Activated CD8-positive, alpha-beta T cell treated with anti-CD3 and anti-CD28 coated beads for 36 hours (primary cell): ENCODE results near the gene CCDC146. TPM values are rescaled to one million over a fixed set of nuclear protein-coding genes. Genes with fewer than 3 reads are reported as not detected.
"Not testable (repeated sequence)": the region's sequence is repeated elsewhere in the genome, so short reads cannot be mapped to it uniquely, and the experiment has no call there.

Experiments
- ATAC-seq: fragments of 200-7000 bp; cut with Tn5 transposase; one replicate; pipeline ENCODE4 v1.10.0; 2021; ENCODE audit warnings: mild to moderate bottlenecking, moderate library complexity
- CTCF ChIA-PET: fragments of 350-600 bp; sonication (Branson Sonifier 250); formaldehyde crosslinking; loops from one replicate; lab custom pipeline; 2021; ENCODE audit warnings: antibody characterized with exemption; lab: Charles Lee
- POLR2A ChIA-PET: fragments of 350-600 bp; sonication (Branson Sonifier 250); formaldehyde crosslinking; loops from one replicate; lab custom pipeline; 2021; ENCODE audit warnings: antibody characterized with exemption; lab: Charles Lee
- DNase-seq: peaks from one replicate; pipeline ENCODE4 v3.0.0-alpha.2; 2020
- H3K27ac Mint-ChIP-seq: one replicate; pipeline ENCODE4 v1.8.0; 2021; ENCODE audit warnings: mild to moderate bottlenecking, mixed read lengths
- H3K27me3 Mint-ChIP-seq: one replicate; pipeline ENCODE4 v1.8.0; 2021; ENCODE audit warnings: mixed read lengths
- H3K36me3 Mint-ChIP-seq: one replicate; pipeline ENCODE4 v1.8.0; 2021; ENCODE audit warnings: low read depth, mixed read lengths
- H3K4me1 Mint-ChIP-seq: one replicate; pipeline ENCODE4 v1.8.0; 2021; ENCODE audit warnings: low read depth, mixed read lengths
- H3K4me3 Mint-ChIP-seq: one replicate; pipeline ENCODE4 v1.8.0; 2021; ENCODE audit warnings: mild to moderate bottlenecking, moderate library complexity, mixed read lengths
- H3K9me3 Mint-ChIP-seq: one replicate; pipeline ENCODE4 v1.8.0; 2021; ENCODE audit warnings: mixed read lengths
- intact Hi-C: fragments of 100-400 bp; cut with micrococcal nuclease; formaldehyde crosslinking; loops from one replicate; pipeline ENCODE4 v1.10.0; 2022
- total RNA-seq, 2 experiments: library from RNA; stranded (reverse); gene quantifications; one replicate each; pipeline ENCODE4 v1.2.3, GENCODE V29; 2021
- TF ChIP-seq, protein P1 (sequence below): fragments of 200-600 bp; IDR thresholded peaks from one replicate; pipeline ENCODE4 v1.8.0; 2022; ENCODE audit warnings: antibody characterized with exemption, mild to moderate bottlenecking

Gene CCDC146
- total RNA-seq, 2 experiments from 2014 or later, result 2.1 to 2.6 TPM

DNA sequence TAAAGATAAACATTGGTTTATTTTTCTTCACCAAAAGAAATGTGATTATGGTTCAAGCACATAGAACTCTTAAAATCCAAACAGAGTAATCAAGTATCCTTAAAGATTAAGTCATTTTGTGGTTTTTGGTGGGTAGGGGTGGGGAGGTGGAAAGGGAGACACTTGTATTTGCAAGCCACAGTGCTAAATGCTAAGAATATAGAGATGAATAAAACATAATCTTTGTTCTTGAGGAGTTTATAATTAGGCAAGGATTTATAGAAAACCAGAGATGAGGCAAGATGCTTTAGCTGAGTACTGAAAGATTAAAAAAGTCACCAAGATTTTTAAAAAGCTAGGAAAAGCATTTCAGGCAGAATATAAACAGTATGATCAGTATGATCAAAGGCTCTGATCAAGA lies 19.7 kb upstream of the CCDC146 start:
- intact Hi-C loops, ATAC-seq: not testable (repeated sequence)

DNA sequence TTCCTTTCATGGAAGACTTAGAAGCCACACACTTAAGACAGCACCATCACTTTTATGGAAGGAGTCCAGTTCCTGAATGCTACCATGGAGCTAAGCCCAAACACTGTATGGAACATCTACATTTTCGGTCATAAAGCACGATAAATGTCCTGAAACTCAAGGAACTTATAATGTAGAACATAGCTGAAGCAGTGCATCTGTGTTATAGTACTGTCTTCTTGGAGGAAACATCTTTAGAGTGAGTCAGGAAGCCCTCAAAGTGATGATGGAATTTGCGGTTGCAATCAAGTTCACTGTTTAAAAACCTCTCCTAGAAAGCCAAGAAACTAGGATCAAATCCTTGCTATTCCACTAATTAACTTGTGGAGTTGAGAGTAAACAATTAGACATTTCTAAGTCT lies 16.5 kb upstream of the CCDC146 start:
- H3K36me3 Mint-ChIP-seq, H3K4me3 Mint-ChIP-seq, CTCF ChIA-PET, H3K4me1 Mint-ChIP-seq, H3K27me3 Mint-ChIP-seq, H3K27ac Mint-ChIP-seq, DNase-seq, POLR2A ChIA-PET, ATAC-seq, intact Hi-C loops, H3K9me3 Mint-ChIP-seq: not testable (repeated sequence)

More for the DNA sequence above, 19.7 kb upstream of the CCDC146 start:
- H3K4me1 Mint-ChIP-seq, H3K9me3 Mint-ChIP-seq, DNase-seq, CTCF ChIA-PET, POLR2A ChIA-PET, H3K4me3 Mint-ChIP-seq, H3K27ac Mint-ChIP-seq, H3K27me3 Mint-ChIP-seq, H3K36me3 Mint-ChIP-seq: not testable (repeated sequence)

DNA sequence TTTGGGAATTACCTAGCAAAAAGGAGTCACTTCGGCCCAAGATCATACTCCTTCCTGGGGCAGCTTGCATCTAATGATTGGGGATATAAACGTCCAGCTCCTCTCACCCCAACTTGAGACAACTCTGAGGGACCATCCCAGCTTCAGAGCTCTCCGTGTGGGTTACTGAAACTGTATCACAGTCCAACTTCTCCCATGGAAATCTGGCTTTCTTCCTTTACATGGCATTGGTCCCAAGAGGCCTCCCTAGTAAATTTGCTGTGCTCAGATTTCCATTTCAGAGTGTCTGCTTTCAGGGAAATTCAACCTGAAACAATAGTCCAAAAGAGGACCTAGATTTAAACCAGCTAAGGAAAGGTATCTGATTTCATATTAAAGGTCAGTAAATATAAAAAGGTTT lies 14.8 kb upstream of the CCDC146 start:
- not testable (repeated sequence) for H3K27ac Mint-ChIP-seq, ATAC-seq

DNA sequence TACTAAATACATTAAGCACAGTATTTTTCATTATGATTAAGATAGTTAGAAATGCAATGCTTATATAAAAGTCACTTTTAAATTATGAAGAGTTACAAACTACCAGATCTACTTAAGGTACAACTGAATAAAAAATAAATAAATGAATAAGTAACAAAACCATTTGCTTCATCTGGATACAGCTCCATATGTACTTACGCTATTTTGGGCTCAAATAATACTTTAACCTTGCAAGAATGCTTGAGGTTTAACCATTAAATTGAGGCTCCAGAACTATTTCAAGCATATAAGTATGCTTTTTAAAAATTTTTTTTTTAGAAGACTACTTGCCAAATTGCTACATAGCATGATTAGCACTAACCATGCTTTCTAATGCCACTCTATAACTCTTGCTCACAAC lies 14.1 kb upstream of the CCDC146 start:
- H3K36me3 Mint-ChIP-seq, DNase-seq, H3K27me3 Mint-ChIP-seq, H3K4me1 Mint-ChIP-seq, ATAC-seq, H3K9me3 Mint-ChIP-seq, H3K4me3 Mint-ChIP-seq, CTCF ChIA-PET, intact Hi-C loops, POLR2A ChIA-PET, H3K27ac Mint-ChIP-seq: not testable (repeated sequence)

More for the DNA sequence above, 14.8 kb upstream of the CCDC146 start:
- DNase-seq, POLR2A ChIA-PET, H3K27me3 Mint-ChIP-seq, H3K4me1 Mint-ChIP-seq, H3K9me3 Mint-ChIP-seq, intact Hi-C loops, H3K4me3 Mint-ChIP-seq, H3K36me3 Mint-ChIP-seq, CTCF ChIA-PET: not testable (repeated sequence)

DNA sequence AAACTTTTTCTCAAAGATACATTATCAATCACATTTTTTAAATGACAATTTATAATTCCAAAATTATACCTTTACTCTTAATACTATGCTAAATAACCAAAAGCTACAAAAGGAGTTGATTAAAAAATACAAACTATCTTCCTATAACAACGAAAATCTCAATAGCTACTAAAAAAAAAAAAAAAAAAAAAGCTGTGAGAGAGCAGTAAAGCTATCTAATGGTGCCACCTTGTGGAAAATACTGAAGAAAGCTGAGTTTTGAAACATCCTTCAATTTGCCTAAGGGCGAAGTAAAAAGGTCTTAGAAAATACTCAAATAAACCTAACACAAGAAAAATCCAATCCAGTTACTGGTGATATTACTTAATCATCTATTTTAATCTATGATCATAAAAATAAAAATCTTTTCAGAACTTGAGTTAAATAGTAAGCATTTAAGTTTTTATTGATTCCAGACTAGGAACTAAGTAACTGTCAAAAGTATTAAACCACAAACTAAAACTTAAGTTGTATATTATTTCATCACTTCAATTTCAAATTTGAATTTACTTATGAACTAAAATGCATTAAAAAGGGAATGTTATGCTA lies 9.6 kb upstream of the CCDC146 start:
- H3K27me3 Mint-ChIP-seq, H3K36me3 Mint-ChIP-seq, H3K9me3 Mint-ChIP-seq, ATAC-seq, H3K27ac Mint-ChIP-seq, H3K4me3 Mint-ChIP-seq, intact Hi-C loops, POLR2A ChIA-PET, H3K4me1 Mint-ChIP-seq, DNase-seq: not testable (repeated sequence)
- CTCF ChIA-PET, result interaction anchor here (0.7 to 1.0 kb wide), 2 partner anchors 134 to 219 kb away, joined by 3 to 6 read pairs; no protein-coding TSS in a partner anchor

DNA sequence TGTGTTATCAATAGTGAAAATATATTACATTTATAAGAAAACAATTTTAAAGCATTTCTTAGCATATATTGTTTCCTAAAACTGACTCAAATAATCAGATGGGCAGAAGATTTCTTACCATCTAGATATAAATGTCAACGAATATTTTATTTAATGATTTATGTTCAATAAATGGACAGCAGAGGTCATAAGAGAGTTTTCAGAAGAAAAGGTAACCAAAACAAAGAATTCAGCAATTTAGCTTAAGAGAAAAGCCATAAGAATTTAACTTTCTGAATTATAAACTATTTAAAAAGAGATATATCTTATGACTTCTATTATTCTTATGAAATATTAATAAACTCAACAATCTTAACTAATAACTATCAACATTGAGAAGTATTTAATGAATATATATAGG lies 3.1 kb downstream of the CCDC146 start:
- ATAC-seq, H3K27me3 Mint-ChIP-seq, POLR2A ChIA-PET, H3K4me3 Mint-ChIP-seq, H3K27ac Mint-ChIP-seq, DNase-seq, intact Hi-C loops, H3K9me3 Mint-ChIP-seq, H3K36me3 Mint-ChIP-seq: not testable (repeated sequence)
- CTCF ChIA-PET, result interaction anchor here (1.3 to 5.0 kb wide), 4 partner anchors 74 to 206 kb away, joined by 3 to 39 read pairs (median 4); partner anchors contain the start of gene FGL2
- H3K4me1 Mint-ChIP-seq, result peaks cover 19% of the 10 kb centered on the region
- TF ChIP-seq, protein P1, sequence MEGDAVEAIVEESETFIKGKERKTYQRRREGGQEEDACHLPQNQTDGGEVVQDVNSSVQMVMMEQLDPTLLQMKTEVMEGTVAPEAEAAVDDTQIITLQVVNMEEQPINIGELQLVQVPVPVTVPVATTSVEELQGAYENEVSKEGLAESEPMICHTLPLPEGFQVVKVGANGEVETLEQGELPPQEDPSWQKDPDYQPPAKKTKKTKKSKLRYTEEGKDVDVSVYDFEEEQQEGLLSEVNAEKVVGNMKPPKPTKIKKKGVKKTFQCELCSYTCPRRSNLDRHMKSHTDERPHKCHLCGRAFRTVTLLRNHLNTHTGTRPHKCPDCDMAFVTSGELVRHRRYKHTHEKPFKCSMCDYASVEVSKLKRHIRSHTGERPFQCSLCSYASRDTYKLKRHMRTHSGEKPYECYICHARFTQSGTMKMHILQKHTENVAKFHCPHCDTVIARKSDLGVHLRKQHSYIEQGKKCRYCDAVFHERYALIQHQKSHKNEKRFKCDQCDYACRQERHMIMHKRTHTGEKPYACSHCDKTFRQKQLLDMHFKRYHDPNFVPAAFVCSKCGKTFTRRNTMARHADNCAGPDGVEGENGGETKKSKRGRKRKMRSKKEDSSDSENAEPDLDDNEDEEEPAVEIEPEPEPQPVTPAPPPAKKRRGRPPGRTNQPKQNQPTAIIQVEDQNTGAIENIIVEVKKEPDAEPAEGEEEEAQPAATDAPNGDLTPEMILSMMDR, result peak; percentile 36

DNA sequence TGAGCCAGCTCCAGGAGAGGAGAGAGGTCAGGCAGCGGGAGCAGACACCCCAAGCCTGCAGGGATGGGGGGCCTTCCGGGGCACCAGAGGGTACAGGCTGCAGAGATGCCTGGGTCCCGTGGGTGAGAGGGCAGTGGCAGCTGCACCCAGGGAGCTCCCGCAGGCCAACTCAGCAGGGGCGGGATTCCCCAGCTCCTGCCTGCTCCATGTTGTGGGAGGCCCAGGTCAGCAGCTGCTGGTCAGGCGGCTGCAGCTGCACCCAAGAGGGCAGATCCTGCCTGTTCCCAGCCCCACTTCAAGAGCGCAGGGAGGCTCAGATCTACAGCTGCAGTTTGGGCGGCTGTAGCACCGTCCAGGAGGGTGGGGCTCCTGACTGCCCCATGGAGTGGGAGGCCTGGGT lies 4.6 kb downstream of the CCDC146 start:
- DNase-seq, H3K4me3 Mint-ChIP-seq, intact Hi-C loops, H3K27me3 Mint-ChIP-seq, H3K27ac Mint-ChIP-seq, POLR2A ChIA-PET, H3K9me3 Mint-ChIP-seq, H3K36me3 Mint-ChIP-seq, ATAC-seq: not testable (repeated sequence)
- CTCF ChIA-PET, result interaction anchor here (5.0 kb wide), 1 partner anchor 120 kb away, joined by 39 read pairs; no protein-coding TSS in a partner anchor
- peaks cover 14% of the 10 kb centered on the region for H3K4me1 Mint-ChIP-seq

DNA sequence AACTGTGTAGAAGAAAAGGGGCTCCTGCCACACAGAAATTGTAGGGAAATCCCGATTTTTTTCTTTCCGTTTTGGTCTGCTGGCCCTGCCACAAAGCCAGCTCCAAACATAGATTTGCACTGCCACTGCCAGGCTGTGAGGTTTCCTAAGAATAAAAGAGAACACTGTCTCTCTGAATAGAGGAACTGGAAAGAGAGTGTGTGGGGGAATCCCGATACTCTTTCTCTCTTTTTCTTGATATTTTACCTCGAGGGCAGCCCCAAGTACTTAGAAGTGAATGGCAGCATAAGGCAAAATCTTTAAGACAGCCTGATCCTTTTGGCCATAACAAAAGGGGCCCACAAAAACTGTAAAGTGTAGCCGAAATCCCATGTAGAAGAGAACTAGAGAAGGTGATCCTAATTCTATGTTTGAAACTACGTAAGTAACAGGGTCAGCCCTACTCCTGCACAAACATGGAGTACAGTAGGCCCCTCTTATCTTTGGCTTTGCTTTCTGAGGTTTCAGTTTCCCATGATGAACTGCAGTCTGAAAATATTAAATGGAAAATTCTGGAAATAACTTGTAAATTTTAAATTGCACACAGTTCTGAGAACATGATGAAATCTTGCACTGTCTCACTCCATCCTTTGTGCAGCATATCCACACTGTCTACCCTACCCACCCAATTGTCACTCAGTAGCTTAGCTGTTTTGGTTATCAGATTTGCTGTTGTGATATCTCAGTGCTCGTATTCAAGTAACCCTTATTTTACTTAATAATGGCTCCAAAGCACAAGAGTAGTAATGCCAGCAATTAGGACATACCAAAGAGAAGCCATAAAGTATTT lies 6.4 kb downstream of the CCDC146 start:
- H3K36me3 Mint-ChIP-seq, POLR2A ChIA-PET, intact Hi-C loops, H3K27me3 Mint-ChIP-seq, H3K9me3 Mint-ChIP-seq, H3K4me3 Mint-ChIP-seq: not testable (repeated sequence)
- Mint-ChIP-seq H3K4me1 (peaks cover 11% of the 10 kb centered on the region), H3K27ac (peak overlapping the region; percentile 73)
- ATAC-seq, result peak; percentile 83
- CTCF ChIA-PET, result interaction anchor here (5.0 kb wide), 1 partner anchor 118 kb away, joined by 39 read pairs; no protein-coding TSS in a partner anchor
- peak; percentile 12 for DNase-seq

DNA sequence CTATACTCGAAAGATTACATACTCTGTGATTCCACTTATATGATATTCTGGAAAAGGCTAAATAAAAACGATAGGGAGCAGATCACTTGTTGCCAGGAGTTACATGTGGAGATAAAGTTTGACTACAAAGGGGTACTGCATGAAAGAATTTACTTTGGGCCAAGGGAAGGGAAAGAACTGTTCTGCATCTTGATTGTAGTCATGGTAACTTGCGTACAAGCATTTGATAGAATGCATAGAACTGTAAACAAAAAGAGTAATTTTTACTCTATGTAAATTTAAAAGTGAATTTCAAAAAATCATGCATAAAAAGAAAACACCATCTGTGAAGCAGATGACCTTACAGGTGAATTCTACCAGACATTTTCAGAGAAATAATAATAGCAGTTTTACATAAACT lies 9.4 kb downstream of the CCDC146 start:
- H3K27me3 Mint-ChIP-seq, CTCF ChIA-PET, H3K9me3 Mint-ChIP-seq, H3K4me3 Mint-ChIP-seq, H3K27ac Mint-ChIP-seq, ATAC-seq, DNase-seq, POLR2A ChIA-PET, intact Hi-C loops, H3K36me3 Mint-ChIP-seq: not testable (repeated sequence)
- H3K4me1 Mint-ChIP-seq, result peaks cover 11% of the 10 kb centered on the region

DNA sequence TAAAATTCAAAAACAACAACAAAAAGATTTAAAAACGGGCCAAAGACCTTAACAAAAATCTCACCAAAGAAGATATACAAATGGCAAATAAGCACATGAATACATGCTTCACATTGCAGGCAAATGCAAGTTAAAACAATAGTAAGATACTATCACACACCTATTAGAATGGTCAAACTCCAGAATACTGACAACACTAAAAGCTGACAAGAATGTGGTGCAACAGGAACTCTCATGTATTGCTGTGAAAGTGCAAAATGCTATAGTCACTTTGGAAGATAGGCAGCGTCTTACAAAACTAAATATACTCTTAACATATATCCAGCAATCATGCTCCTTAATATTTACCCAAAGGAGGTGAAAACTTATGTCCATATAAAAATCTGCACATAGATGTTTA lies 16.3 kb downstream of the CCDC146 start:
- DNase-seq, H3K36me3 Mint-ChIP-seq, CTCF ChIA-PET, H3K9me3 Mint-ChIP-seq, POLR2A ChIA-PET, H3K27me3 Mint-ChIP-seq, H3K4me3 Mint-ChIP-seq, intact Hi-C loops, ATAC-seq, H3K27ac Mint-ChIP-seq, H3K4me1 Mint-ChIP-seq: not testable (repeated sequence)

DNA sequence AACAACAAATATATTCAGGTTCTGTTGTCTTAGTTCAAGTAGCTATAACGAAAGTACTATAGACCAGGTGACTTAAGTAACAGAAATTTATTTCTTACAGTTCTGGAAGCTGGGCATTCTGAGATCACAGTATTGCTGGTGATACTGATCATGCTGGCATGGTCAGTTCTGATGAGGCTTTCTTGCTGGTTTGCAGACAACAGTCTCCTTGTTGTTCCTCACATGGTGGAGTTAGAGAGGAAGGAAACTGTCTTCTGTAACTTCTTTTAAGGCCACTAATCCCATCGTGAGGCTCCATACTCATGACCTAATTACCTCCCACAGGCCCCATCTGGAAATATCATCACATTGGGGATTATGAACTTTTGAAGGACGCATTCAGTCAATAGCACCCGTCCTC lies 17.9 kb downstream of the CCDC146 start:
- H3K4me1 Mint-ChIP-seq, CTCF ChIA-PET, DNase-seq, H3K4me3 Mint-ChIP-seq, ATAC-seq, H3K27me3 Mint-ChIP-seq, H3K27ac Mint-ChIP-seq, POLR2A ChIA-PET, intact Hi-C loops: not testable (repeated sequence)
- Mint-ChIP-seq H3K36me3 (peaks cover 15% of the 10 kb centered on the region), H3K9me3 (peaks cover 10% of the 10 kb centered on the region)
